ENCODE data around the gene CCDC200.
"Not testable (repeated sequence)": the region's sequence is repeated elsewhere in the genome, so short reads cannot be mapped to it uniquely, and the experiment has no call there.

CCDC200 gene

DNA sequence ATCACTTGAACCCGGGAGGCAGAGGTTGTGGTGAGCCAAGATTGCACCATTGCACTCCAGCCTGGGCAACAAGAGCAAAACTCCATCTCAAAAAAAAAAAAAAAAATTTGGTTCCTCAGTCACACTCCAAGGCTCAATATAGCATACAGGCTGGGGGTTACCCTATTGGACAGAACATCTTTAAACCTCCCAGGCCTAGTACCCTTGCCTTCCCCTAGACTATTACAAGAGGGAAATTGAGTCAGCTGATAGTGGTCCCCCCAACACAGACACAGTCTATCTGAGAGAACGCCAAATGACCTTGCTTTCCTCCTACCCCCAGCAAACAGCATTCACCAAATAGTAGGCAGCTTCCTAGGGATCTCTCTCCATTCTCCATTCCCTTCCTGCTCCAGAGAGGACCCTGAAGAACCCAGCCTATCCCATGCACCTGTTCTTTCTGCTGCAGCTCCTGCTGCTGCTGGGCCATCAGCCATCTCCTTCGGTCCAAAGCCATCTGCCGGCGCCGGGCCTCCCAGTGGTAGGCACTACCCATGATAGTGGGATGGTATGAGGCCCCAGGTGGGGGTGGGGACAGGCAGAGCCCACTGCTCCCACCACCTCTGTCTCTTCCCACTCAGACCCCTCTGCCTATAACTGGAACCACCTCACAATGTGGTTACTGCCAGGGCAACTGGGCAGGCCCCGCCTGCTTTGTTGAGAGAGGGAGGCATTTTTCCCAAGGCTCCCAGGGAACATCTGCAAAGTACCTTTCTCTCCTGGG is at the start of gene CCDC200:
Gene CCDC200 (minus strand): TSS at position 604 of the 763 bp plus-strand sequence. CDS start 69 bp downstream, at position 535.
- not testable (repeated sequence) for DNase-seq

DNA sequence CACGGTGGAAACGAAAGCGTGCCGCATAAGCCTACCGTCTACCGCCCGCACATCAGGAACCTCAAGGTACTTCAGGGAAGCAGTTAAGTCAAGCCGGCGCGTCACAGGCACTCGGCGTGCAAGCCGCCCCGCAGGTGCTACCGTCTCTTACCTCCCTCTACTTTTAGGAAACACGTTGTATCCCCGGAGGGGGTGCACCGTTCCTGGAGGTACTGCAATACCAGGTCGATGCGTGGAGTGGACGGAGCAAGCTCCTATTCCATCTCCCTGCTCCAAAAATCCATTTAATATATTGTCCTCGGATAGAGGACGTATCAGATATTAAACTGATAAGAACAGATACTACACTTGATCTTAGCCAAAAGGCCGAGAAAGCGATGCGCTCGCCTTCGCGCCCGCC is 44.5 kb upstream of the CCDC200 start:
- DNase-seq, result not testable (repeated sequence)

DNA sequence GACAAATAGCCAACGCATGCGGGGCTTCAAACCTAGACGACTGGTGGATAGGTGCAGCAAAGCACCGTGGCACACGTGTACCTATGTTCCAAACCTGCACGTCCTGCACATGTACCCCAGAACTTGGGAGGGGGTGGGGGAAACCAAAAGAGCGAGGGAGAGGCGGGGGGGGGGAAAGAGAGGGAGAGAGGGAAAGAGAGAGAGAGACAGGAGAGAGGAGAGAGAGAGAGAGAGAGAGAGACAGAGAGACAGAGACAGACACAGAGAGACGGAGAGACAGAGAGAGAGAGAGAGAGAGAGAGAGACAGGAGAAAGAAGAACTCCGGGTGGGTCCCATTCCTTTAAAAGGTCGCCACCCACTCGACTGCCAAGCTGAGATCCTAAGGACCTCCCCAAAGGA is 44.1 kb upstream of the CCDC200 start:
- not testable (repeated sequence) for DNase-seq

DNA sequence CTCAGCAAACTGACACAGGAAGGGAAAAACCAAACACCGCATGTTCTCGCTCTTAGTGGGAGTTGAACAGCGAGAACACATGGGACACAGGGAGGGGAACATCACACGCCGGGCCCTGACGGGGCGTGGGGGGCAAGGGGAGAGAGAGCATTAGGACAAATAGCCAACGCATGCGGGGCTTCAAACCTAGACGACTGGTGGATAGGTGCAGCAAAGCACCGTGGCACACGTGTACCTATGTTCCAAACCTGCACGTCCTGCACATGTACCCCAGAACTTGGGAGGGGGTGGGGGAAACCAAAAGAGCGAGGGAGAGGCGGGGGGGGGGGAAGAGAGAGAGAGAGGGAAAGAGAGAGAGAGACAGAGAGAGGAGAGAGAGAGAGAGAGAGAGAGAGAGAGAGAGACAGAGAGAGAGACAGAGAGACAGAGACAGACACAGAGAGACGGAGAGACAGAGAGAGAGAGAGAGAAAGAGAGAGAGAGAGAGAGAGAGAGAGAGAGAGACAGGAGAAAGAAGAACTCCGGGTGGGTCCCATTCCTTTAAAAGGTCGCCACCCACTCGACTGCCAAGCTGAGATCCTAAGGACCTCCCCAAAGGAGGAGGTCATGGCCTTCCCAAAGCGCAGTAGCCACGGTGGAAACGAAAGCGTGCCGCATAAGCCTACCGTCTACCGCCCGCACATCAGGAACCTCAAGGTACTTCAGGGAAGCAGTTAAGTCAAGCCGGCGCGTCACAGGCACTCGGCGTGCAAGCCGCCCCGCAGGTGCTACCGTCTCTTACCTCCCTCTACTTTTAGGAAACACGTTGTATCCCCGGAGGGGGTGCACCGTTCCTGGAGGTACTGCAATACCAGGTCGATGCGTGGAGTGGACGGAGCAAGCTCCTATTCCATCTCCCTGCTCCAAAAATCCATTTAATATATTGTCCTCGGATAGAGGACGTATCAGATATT is 42.4 kb upstream of the CCDC200 start:
- not testable (repeated sequence) for DNase-seq

DNA sequence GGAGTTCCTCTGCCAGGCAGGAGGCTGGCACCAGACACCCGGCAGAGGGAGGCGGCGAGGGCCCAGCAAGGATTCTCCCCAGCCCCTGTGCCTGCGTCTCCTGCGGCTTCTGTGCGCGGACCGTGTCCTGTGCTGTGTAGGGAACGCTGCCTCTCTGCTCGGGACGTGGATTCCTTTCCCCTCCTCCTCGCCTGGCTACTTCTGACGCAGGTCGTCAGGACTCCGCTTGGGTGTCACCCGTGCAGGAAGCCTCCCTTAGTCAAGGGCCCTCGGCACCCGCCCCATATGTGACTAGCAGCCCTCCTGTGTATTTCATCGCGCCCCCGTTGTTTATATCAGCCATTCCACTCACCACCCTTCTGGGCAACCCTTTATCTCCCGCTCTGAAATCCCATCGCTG is 18.0 kb upstream of the CCDC200 start:
- DNase-seq, result not testable (repeated sequence)

DNA sequence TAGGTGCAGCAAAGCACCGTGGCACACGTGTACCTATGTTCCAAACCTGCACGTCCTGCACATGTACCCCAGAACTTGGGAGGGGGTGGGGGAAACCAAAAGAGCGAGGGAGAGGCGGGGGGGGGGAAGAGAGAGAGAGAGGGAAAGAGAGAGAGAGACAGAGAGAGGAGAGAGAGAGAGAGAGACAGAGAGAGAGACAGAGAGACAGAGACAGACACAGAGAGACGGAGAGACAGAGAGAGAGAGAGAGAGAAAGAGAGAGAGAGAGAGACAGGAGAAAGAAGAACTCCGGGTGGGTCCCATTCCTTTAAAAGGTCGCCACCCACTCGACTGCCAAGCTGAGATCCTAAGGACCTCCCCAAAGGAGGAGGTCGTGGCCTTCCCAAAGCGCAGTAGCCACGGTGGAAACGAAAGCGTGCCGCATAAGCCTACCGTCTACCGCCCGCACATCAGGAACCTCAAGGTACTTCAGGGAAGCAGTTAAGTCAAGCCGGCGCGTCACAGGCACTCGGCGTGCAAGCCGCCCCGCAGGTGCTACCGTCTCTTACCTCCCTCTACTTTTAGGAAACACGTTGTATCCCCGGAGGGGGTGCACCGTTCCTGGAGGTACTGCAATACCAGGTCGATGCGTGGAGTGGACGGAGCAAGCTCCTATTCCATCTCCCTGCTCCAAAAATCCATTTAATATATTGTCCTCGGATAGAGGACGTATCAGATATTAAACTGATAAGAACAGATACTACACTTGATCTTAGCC is 12.4 kb upstream of the CCDC200 start:
- not testable (repeated sequence) for DNase-seq

DNA sequence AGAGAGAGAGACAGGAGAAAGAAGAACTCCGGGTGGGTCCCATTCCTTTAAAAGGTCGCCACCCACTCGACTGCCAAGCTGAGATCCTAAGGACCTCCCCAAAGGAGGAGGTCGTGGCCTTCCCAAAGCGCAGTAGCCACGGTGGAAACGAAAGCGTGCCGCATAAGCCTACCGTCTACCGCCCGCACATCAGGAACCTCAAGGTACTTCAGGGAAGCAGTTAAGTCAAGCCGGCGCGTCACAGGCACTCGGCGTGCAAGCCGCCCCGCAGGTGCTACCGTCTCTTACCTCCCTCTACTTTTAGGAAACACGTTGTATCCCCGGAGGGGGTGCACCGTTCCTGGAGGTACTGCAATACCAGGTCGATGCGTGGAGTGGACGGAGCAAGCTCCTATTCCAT is 11.2 kb upstream of the CCDC200 start:
- not testable (repeated sequence) for DNase-seq

DNA sequence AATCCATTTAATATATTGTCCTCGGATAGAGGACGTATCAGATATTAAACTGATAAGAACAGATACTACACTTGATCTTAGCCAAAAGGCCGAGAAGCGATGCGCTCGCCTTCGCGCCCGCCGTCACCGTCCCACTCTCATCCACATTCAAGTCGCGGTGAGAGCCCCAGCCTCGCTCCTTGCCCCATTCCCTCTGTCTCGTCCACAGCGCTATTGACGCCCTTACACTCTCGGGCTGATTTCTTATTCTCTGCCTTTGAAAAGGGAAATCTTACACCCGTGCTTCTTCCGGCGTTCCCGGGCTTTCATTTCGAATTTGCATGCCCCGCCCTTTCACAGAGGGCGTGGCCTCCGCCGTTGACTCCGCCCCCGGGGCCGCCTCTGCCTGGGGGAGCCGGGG is 5.5 kb upstream of the CCDC200 start, which contains the start of gene RNU2-1:
Gene RNU2-1 (minus strand): TSS at position 101 of the 400 bp plus-strand sequence.
- not testable (repeated sequence) for DNase-seq

DNA sequence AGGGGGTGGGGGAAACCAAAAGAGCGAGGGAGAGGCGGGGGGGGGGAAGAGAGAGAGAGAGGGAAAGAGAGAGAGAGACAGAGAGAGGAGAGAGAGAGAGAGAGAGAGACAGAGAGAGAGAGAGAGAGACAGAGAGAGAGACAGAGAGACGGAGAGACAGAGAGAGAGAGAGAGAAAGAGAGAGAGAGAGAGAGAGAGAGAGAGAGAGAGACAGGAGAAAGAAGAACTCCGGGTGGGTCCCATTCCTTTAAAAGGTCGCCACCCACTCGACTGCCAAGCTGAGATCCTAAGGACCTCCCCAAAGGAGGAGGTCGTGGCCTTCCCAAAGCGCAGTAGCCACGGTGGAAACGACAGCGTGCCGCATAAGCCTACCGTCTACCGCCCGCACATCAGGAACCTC is 4.8 kb upstream of the CCDC200 start:
- not testable (repeated sequence) for DNase-seq

DNA sequence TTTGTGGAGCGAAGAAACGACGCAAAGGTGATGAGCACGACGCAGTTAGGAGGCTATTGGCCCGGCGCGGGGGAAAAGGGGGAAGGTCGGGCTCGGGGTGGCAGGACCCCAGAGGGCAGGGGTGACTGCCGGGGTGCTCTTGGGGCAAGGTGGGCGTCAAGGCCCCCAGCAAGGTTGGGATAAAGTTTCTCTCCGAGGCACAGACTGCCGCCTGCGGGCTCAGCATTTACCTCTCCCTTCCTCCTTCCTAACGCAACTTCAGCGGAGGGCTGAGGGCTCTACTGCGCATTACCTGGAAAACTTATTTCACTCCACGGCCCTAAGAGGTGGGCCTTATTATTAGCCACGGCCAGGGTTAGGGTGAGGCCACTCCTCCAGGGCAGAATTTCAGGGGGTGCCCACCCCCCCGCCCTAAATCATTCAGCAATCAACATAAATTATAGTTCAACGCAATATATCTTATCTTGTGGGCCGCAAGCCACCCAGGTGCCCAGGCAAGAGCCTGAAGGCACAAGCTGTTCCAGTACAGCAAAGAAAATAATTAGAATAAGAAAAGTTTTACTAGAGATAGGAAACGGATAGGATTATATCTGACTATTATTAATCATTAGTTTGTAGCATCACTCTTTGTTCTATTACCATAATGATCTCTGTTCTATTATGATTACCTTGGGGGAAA is 3.7 kb upstream of the CCDC200 start:
- DNase-seq, result not testable (repeated sequence)

DNA sequence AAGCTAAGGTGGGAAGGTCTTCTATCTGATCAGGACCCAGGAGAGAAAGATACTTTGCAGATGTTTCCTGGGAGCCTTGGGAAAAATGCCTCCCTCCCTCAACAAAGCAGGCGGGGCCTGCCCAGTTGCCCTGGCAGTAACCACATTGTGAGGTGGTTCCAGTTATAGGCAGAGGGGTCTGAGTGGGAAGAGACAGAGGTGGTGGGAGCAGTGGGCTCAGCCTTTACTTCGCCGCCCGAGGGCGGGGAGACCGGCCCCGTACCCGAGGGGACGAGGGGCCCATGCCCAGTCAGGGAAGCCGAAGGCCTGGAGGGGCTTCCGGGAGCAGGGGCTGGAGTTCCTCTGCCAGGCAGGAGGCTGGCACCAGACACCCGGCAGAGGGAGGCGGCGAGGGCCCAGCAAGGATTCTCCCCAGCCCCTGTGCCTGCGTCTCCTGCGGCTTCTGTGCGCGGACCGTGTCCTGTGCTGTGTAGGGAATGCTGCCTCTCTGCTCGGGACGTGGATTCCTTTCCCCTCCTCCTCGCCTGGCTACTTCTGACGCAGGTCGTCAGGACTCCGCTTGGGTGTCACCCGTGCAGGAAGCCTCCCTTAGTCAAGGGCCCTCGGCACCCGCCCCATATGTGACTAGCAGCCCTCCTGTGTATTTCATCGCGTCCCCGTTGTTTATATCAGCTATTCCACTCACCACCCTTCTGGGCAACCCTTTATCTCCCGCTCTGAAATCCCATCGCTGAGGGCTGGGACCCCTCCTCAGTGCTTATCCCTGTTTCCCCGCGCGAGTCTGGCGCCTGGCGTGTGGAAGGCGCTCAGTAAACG is 3.0 kb upstream of the CCDC200 start:
- DNase-seq, result not testable (repeated sequence)

DNA sequence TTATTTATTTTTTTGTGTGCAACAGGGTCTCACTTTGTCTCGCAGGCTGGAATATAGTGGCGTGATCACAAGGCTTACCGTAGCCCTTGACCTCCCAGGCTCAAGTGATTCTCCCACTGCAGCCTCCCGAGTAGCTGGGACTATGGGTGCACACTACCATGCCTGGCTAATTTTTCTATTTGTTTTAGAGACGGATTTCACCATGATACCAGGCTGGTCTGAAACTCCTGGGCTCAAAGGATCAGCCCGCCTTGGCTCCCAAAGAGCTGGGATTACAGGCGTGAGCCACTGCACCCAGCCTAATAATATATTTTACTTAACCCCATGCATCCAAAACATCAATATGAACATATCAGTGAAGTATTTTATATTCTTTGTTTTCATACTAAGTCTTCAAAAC is 2.0 kb downstream of the CCDC200 start:
- no peak for DNase-seq

DNA sequence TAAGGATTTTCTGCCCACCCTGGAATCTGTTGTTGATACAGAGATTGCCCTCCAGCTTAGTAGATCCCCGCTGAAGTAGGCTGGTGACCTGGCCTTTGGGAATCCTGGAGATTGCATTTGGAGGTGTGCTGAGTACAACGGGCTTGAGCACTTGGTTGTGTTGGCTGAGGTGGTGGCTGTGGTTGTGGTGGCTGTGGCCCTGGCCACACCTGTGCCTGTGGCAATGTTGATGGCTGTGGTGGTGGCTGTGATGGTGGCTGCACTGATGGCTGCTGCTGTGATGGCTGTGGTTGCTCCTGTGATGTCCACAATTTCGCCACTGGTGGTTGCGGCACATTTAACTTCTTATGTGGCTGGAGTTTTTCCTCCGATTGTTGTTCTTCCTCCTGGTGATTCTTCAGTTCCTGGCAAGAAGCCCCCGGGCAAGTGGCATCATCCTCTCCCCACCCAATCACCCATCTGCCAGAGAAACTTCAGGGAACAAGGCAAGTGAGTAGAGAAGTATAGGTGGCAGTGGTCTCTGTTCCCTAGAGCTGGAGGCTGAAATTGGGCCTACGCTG is 4.2 kb downstream of the CCDC200 start:
- DNase-seq, result no peak

DNA sequence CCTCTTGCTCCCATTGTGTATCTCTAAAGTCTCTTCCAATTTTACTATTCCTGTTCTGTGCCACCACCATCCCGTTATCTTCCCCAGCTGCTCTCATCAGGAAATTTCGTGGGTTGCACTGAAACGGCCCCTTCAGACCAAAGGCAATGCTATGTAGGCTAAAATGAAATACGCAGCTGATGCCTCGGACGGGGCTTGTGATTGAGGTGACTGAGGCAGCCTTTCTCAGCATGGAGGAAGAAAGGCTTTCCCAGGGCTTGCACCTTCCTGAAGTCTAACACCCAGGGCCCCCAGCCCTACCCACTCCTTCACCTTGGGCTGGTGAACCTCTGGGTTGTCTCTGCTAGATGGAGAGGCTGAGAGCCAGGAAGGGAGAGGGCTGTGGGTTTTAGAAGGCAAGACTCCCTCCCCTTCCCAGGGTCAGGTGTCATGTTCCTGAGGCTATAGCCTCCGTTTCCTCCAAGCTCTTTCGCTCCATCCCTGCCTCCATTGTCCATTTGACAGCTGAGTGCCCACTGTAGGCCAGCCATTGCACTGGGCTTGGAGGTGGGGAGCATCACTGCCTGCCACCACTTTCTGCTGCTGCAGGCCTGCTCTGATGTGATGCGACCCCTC is 7.8 kb downstream of the CCDC200 start:
- no peak for DNase-seq

DNA sequence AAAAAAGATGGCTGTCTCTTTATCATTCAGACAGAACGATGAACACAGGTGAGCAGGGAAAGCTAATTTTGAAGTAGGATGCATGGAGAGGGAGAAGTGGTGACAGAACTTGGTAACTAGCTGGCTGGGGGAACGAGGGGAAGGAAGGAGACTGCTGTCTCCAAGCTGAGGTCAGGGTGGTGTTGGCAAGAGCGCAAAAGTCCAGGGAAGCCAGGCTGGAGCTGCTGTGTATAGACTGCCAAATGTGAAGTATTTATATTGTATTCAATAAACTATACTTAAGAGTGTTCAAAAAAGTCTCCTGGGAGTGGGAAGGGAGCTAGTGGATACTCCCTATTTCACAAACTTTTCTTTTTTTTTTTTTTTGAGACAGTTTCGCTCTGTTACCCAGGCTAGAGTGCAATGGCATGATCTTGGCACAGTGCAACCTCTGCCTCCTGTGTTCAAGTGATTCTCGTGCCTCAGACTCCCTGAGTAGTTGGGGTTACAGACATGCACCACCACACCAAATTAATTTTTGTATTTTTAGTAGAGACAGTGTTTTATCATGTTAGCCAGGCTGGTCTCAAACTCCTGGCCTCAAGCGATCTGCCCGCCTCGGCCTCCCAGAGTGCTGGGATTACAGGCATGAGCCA is 8.6 kb downstream of the CCDC200 start:
- DNase-seq, result no peak

DNA sequence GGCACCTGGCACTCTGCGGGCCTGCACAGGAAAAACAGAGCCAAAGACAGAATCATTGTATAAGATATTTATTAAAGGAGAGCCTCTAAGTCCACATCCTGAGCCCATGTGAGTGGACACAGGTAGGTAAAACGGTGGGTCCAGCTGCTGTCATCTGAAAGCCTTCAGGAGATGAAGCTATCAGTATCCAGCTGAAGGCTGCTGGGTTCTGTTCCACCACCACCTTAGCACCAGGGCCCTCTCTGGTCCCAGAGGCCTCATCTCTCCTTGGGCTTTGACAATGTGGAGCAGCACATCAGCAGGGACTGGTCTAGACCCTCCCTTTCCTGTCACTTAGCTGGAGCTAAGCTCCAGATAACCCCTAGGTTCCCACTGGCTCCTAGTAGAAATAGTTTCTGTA is 9.4 kb downstream of the CCDC200 start:
- DNase-seq, result no peak

DNA sequence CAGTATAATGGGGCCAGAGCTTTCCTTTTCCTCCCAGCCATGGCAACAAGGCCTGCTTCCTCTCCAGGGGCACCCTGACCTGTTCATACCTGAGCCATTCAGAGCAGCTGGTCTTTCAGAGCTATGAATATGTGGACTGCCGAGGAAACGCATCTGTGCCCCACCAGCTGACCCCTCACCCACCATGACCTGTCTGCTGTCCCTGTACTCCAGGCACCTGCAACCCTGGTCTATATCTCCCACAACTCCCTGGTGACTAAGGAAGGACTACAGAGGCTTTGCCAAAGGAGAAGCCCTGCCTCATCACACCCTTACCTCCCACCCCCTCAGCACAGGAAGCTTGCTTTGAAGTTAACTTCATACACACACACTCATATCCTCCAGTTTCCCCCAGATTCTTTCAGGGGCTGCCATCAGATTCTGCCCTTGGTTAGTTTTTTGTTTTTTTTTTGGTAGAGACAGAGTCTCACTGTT is 10.8 kb downstream of the CCDC200 start:
- DNase-seq, result no peak

DNA sequence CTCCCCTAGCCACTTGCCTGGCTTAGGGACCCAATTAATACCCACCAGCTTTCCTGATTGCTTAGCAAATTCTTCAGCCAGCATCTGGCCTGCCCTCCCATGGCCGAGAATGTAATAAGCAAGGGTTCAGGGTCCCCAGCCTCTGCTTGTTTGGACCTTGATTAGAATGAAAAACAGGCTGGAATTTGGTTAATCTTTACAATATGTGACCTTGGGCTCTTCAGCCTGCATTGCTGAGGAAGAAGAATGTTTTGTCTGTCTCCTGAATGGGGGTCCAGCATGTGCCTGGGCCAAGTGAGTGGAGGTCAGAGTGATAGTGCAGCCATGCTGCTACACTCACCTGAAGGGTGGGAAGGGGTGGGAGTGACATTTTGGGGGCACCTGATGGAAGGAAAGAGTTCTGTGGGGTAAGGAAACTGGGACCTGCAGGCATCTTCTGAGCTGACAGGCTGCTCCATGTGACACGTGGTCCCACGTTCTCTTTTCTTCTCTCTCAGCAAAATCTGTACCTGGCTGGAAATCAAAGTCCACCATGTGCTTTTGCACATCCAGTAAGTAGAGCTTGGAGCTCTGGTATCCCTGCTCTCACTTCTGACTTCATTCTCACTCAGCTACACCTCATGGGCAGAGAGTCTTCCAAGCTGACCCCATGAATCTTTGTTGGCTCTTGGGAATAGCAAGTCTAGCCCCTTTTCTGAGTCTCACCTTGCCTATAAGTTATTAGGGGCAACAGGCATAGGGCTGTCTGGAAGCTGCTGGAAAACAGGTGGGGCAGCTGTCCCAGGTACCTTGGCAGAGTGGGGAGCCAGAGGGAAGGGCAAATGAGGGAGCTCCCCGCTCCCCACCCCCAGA is 11.4 kb downstream of the CCDC200 start:
- no peak for DNase-seq

DNA sequence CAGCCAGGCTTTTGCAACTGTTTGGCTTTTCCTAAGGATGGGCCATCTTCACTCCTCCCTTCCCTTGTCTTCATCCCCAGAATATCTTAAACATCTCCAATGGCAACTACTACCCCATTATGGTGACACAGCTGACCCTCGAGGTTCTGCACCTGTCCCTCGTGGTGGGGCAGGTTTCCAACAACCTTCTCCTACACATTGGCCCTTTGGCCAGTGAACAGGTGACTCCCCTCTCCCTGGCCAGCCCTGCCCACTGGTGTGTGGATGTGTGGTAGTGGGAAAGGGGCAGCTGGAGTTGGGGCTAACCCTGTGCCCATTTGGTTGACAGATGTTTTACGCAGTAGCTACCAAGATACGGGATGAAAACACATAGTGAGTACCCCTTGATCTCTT is 12.1 kb downstream of the CCDC200 start:
- no peak for DNase-seq
